Gastrocnemius medialis (tissue), 4 donors: ENCODE data around the gene CHD6.

Source experiments
- POLR2A ChIP-seq, 2 donors: fragments of 450-650 bp; IDR thresholded peaks; one replicate each; pipeline ENCODE4 v1.6.1; 2017; ENCODE audit warnings: antibody characterized with exemption in 2 of 2, mild to moderate bottlenecking in 2 of 2, moderate library complexity in 2 of 2
- TF ChIP-seq, protein P1 (sequence below), 5 experiments: fragments of 450-650 bp in 3 of 5; fragments of 200-600 bp in 2 of 5; sonication (generic) in 2 of 5; IDR thresholded peaks in 4 of 5; conservative IDR thresholded peaks in 1 of 5; 1 replicate in 4 of 5; 2 replicates in 1 of 5; pipeline ENCODE4 v1.5.1; 2016 to 2019; ENCODE audit warnings: antibody characterized with exemption in 5 of 5, mild to moderate bottlenecking in 3 of 5, moderate library complexity in 3 of 5

DNA sequence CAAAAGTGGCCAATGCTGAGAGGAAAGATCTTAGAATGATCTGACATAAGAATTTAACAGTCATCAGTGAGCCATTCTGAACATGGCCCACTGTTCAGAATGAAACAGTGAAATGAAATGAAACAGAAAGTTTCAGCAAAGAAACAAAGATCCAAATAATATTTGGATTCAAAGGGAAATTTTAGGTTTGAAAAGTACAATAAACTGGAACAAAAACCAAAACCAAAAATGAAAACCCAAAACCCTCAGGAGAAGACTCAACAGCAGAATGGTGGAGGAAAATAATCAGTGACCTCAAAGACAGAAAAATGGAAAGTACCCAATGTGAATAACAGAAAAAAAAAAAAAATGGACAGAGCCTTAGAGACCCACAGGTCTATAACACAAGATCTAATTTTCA, 185.4 kb downstream of the CHD6 start:
- TF ChIP-seq, protein P1, sequence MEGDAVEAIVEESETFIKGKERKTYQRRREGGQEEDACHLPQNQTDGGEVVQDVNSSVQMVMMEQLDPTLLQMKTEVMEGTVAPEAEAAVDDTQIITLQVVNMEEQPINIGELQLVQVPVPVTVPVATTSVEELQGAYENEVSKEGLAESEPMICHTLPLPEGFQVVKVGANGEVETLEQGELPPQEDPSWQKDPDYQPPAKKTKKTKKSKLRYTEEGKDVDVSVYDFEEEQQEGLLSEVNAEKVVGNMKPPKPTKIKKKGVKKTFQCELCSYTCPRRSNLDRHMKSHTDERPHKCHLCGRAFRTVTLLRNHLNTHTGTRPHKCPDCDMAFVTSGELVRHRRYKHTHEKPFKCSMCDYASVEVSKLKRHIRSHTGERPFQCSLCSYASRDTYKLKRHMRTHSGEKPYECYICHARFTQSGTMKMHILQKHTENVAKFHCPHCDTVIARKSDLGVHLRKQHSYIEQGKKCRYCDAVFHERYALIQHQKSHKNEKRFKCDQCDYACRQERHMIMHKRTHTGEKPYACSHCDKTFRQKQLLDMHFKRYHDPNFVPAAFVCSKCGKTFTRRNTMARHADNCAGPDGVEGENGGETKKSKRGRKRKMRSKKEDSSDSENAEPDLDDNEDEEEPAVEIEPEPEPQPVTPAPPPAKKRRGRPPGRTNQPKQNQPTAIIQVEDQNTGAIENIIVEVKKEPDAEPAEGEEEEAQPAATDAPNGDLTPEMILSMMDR (IDR thresholded peaks at IDR 0.05 in 4 of 5, conservative IDR thresholded peaks at IDR 0.05 in 1 of 5): no peak
- no peak for TF ChIP-seq POLR2A (IDR thresholded peaks at IDR 0.05)
